Activated CD4-positive, CD25-positive, alpha-beta regulatory T cell treated with anti-CD3 and anti-CD28 coated beads, Interleukin-2, amount 50 U/mL, for 72 hours (primary cell): ENCODE results near the gene TMEM191C.
"Not testable (repeated sequence)": the region's sequence is repeated elsewhere in the genome, so short reads cannot be mapped to it uniquely, and the experiment has no call there.

ENCODE experiments used
- DNase-seq: peaks from one replicate; pipeline ENCODE4 v3.0.0; 2021

The TMEM191C gene

DNA sequence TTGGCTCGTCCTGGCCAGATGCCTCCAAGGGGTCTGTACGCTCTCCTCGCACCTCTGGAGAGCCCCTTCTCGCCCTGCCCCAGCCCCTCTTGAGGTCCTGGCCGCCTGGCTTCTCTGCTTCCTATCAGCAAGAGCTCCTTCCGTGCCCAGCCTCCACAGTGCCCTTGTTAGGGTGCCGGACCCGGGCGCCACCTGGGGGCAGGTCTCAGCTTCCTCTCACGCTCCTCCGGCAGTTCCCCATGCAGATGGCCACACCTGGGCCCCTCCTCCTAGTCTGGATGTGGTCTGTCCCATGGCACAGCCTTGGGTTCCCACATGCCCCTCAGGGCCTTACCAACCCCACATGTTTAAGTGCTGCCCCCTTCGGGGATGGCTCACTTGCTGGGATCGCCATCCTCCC, 6.5 kb downstream of the TMEM191C start:
- not testable (repeated sequence) for DNase-seq

DNA sequence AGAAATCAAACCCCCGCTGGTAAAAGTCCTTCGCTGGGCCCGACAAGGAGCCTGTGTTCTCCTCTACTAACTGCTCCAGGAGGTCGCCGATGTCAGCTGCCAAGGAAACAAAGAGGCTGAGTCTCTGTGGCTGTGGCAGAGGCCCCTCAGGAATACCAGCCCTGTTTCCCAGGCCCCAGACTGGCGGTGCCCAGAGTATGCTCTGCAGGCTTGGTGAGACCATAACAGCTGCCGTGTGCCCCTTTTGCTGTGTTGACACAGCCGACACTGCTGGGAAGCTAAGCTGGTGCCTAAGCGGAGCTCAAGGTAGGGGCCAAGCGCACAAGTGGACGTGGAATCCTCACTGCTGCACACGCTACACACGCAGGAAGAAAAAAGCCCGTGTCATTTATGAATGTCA, 16.9 kb downstream of the TMEM191C start:
- DNase-seq = not testable (repeated sequence)

DNA sequence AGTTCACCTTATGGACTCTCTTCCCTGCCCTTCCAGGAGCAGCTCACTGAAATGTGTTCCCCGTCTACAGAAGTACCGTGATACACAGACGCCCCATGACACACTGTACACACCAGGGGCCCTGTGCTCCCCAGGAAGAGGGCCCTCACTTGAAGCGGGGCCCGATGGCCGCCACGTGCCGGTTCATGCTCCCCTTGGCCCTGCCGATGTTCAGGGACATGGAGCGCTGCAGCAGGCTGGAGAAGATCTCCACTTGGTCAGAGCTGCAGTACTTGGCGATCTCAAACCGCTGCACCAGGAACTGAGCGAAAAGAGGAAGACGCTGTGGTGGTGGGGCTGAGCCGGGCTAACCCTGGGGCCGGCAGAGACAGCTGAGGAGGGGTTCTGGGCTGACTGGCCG, 20.5 kb downstream of the TMEM191C start:
- DNase-seq = not testable (repeated sequence)

DNA sequence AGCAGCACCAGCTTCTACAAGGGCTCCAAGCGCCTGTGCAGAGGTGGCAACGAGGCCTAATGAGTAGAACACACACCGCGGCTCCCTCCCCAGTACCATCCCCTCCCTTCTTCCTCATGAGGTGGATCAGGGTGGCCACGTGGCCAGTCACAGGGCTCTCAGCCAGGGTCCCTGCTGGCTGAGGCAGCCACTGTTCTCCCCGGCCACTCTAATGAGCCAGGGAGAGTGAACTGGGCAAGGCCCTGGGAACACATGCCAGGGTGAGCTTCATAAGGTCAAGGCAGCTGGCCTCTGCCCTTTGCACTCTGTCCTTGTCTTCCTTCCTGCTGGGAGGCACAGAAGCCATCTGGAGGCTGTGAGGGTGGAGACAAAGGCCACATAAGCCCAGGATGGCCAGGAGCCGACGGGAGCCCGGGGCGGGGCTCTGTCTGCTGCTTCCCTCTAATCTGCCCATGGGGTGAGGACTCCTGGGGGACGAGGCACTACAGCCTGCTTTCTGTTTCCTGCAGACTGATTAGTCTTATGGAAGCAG, 22.0 kb downstream of the TMEM191C start:
- not testable (repeated sequence) for DNase-seq

DNA sequence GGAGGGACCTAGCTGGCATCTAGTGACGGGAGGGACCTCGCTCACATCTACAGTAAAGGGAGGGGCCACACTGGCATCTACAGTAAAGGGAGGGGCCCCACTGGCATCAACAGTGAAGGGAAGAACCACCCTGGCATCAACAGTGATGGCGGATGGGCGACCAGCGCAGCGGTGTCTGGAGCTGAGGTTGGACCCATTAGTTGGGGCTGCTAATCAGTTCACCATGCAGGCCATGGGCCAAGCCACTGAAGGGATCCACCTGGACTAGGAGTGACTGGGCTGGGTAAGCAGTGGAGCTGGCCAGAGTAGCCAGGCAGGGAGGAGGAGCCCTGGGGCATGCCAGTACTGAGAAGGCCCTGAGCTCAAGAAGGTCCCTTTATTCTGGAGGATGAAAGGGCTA, 23.4 kb downstream of the TMEM191C start:
- DNase-seq = not testable (repeated sequence)

DNA sequence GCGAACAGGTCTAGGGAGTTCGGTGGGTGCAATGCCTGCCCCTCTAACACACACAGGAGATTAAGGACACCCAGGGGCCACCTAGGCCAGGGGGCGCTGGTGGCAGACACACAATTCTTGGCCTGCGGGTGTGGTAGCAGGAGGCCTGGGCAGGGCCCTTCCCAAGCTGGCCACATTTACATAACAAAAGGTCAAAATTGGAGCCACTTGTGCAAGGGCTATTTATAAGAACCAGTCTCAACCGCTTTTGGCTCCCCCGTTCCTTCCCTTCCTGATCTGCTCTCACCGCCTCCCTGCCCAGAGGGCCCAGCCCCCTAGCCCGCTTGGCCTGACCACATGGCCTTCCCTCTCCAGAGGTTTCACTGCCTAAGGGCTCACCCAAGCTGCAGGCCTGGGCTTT, 25.1 kb downstream of the TMEM191C start:
- DNase-seq = not testable (repeated sequence)

DNA sequence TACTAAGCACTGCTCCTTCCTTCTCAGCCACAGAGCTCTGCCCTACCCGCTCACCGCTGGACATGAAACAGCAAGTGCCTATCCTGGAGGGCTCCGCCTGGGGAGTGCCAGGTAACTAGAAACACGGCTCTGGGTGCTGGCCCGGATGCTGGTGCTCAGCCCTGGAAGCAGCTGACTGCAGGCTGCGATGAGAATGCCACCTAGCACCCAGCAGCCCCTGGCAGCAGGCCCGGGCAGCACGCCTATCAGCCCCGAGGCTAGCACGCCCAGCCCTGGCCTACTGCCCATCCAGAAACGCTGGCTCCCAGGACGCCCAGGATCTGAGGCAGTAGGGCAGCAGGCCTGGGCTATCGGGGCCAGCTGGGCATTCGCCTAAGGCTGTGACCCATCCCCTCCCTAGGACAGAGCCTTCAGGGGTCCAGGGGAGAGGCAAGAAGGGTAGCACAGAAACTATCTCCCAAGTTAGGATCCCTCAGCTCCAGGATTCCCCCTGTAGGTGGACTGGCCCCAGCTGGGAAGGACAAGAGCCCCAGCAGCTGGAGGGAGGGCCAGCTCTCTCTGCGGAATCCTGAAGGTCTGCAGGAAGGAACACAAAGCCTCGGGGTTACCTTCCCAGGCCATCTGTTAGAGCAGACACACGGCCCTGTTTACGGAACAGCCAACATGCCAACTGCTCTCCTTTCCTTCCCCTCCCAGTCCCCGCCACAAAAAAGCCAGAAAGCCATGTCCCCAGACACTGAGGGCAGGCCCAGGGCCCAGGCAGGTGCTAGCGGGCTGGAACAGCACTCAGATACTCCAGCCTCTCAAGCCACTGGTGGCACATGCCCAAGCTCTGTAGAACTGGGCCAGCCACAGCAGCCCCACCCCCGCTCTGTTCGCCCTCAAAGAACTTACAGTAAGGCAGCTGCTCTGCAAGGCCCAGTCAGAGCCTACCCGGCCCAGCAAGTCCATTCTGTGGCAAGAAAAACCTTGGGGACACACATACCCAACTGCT, 26.9 kb downstream of the TMEM191C start:
- DNase-seq = not testable (repeated sequence)

DNA sequence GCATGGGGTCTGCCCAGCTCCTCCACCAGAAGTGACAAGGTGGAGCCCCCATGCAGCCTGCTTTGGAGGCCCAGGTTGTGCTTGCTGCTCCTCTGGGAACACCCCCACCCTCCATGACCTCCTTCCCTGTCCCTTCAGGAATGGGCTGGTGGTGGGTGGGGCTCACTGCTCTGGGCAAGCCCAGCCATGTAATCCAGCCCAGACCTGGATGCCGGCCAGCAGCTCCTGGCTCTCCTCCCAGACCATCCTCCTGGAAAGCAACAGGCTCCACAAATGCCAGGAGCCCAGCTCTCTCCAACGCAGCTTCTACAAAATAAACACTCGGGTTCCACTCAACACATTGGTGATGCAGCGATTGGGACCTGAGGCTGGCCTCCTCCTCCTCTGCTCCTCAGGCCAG, 30.8 kb downstream of the TMEM191C start:
- not testable (repeated sequence) for DNase-seq

DNA sequence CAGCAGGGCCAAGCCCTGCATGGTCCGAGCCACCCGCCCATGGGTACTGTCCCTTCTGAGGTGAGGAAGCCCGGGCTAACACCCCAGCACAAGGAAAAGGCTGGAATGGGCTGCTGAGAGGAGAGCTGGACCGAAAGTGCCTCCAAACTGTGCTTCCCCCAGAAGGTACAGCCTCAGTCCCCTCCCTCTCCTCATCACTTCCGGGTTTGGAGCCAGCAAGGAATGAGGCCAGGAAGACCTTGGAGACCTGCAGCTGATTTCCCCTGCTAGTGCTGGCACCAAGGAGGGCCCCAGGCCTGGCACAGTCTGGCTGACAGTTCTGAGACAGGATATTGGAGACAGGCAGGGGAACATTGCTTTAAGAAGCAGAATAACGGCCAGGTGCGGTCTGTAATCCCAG, 31.3 kb downstream of the TMEM191C start:
- DNase-seq = not testable (repeated sequence)

DNA sequence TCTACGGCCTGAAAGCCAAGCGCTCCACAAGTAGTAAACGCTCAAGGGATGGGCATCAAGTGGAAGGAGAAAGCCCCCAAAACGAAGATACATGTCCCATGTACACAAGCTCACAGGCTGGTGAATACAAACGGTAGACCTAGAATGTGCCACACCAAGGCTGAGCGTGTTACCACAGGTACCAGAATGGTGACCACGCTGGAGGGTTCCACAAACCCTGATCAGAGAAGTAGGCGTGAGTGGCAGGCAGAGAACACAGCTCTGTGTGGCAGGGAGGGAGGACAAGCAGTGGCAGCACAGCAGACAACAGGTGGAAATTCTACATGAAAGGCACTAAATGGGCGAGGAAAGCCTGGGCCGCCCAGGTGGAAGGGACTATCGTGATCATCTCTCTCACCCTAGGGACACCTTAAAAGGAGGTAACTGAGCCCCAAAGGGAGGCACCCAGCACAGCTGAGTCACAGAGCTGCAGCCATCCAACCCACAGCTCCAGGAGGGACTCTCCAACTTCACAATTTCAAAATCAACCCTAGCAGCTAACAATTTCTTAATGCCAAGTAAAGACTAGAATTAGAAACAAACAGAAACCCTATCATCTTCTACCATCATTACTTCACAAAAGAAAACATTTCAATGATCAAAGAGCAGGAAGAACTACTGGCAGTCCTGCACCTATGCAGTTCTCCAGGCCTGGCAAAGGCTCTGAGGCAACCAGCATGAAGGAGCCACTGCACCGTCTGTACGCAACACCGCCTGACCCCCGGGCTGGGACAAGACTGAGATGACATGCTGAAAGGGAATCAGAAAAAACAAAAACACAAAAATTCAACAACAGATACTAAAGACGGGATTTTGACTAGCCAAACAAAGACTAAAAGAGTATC, 32.7 kb downstream of the TMEM191C start:
- DNase-seq = not testable (repeated sequence)

DNA sequence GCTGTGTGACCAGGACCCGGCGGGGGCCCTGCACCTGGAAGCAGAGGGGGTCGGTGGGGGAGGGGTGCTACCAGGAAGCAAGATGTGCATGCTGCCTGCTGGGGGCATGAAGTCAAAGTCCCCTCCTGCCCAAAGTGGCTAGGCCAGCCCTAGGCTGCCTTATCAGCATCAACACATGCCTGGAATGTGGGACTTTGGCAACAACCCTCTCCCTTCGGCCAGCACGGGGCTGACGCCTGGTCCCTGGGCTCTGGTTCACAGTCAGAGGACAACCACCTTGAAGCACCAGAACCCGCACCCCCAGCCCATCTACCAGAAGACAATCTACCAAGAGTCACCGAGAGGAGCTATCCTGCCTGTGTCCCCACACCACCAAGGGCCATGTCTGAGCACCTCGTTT, 43.2 kb downstream of the TMEM191C start:
- not testable (repeated sequence) for DNase-seq

DNA sequence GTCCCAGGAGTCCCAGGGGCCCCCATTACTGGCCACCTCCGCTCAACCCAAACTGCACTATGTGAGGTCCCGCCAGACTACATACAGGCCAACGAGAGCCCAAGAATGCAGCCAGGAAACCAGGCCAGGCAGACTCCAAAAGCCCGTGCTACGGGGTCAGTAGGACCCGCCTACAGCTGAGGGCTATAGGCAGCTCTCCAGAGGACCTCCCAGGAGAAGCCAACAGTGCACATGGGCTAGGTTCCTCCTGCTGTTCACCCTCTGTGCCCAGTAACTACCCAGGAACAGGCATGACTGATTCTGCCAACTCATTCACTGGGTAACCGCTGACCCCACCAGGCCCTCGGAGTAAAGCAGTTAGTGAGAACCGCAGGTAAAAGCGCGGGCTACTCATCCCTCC, 44.8 kb downstream of the TMEM191C start:
- not testable (repeated sequence) for DNase-seq

DNA sequence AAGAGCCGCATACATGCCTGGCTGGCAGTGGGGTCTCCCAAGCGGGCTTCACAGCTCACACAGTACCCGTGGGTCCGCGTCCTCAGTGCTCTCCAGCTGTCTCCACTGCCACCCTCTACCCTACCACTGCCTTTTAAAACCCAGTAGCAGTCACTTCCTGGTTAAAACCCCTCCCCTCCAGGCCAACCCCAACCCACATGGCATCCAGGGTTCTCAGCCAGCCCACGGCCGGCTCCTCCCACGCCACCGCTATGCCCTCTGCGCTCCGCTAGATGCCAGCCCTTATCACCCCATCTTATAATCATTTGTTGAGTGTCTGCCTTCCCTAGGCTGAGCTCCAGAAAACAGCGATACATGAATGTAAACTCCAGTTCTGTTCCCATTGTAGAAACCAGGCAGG, 46.9 kb downstream of the TMEM191C start:
- DNase-seq = not testable (repeated sequence)

DNA sequence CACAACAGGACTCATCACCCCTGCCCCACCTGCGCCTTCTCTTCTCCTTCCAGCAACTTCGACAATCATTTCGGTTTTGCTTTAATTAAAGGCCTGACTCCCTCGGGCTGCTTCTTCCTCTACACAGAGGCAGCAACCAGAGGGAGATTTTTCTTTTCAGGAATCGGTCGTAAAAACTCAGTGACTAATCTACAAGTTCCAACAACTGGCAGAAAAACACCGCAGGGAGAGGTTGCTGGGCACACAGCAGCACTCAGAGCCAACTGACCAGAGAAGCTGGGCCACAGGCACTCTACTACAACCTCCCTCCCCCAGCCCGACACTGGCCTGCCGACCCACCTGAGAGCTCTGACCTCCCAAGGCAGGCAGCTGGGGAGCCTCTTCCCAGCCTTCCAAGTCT, 48.0 kb downstream of the TMEM191C start:
- DNase-seq = not testable (repeated sequence)

DNA sequence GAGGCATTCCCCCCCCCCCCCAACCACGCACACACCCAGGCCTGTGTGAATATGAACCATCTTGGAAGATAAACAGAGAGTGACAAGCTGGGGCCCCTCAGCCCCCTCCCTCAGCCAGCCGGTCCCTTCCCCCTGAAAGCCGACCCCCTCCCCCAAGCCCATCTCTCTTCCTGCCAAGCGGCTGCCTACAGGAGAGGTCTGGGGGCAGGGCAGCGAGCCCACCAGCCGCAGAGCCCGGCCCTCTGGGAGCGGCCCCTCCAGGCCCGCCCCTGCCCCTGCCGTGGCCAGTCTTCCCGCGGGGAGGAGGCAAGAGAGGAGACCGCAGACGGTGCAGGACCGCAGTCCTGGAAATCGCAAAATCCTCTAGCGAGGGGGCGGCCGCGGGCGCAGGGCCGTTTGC, 49.3 kb downstream of the TMEM191C start:
- DNase-seq = not testable (repeated sequence)

DNA sequence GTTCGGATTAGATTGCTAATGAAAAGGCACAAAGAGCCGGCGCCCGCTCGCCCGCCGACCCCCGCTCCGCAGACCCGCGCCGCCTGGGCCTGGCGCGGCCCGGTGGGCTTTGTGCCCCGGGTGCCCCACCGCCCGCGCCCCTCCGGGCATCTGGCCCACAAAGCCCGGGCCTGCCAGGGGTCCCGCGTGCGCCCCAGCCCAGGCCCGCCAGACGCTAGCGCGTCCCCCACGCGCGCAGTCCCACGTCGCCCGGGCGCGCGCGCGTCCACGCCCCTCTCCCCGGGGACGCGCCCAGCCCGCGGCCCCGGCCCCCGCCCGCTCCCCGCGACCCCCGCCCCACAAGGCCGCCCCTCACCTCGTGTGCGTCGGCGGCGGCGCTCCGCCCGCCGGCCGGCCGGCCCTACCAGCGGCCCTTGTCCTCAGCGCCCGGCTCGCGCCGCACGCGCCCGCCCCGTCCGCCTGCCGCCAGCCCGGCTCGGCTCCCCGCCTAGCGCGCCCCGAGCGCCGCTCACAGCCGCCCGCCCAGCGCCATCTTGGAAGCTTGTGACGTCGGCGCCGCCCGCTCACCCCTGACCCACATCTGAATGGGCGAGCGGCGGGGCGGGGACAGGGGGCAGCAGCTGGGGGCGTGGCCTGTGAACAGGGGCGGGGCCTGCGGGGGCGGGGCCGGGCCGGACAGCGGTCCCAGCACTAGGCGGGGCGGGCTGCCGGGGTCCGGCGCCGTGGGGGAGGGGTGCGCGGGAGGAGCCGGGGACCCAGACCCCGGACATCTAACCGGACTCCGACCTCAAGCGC, 50.0 kb downstream of the TMEM191C start:
- DNase-seq = not testable (repeated sequence)
